Liver (tissue), 2 donors: Measurements from ENCODE around the gene CNTF.

Experiments used
- CTCF ChIP-seq: fragments of 150-350 bp; IDR thresholded peaks from 2 replicates; pipeline ENCODE4 v1.5.1; 2017; ENCODE audit warnings: improper control_type of control experiment, low read depth, low read length; ENCODE audit not compliant: missing input control
- REST ChIP-seq: IDR thresholded peaks from 2 replicates; pipeline ENCODE4 v1.6.1; 2016; ENCODE audit warnings: antibody characterized with exemption, mild to moderate bottlenecking
- donor health status: healthy.

GRCh38 chr11:58606930-58607714 is 15.3 kb upstream of the CNTF start:
- TF ChIP-seq REST (no peak), CTCF (no peak)
